Activated naive CD8-positive, alpha-beta T cell (primary cell): Measurements from ENCODE around the gene BTG1.
A peak's percentile ranks its signal among the peaks of the same experiment; 100 is the strongest.

Experiments
- H3K27ac Mint-ChIP-seq: one replicate; pipeline ENCODE4 v1.8.0; 2021; ENCODE audit warnings: mixed read lengths
- H3K27me3 Mint-ChIP-seq: one replicate; pipeline ENCODE4 v1.8.0; 2021; ENCODE audit warnings: mixed read lengths
- H3K36me3 Mint-ChIP-seq: one replicate; pipeline ENCODE4 v1.8.0; 2021; ENCODE audit warnings: mixed read lengths
- H3K4me1 Mint-ChIP-seq: one replicate; pipeline ENCODE4 v1.8.0; 2021; ENCODE audit warnings: low read depth, mixed read lengths
- H3K4me3 Mint-ChIP-seq: one replicate; pipeline ENCODE4 v1.8.0; 2021; ENCODE audit warnings: mild to moderate bottlenecking, mixed read lengths
- H3K9me3 Mint-ChIP-seq: one replicate; pipeline ENCODE4 v1.8.0; 2021; ENCODE audit warnings: low read depth, mixed read lengths

Gene BTG1

DNA sequence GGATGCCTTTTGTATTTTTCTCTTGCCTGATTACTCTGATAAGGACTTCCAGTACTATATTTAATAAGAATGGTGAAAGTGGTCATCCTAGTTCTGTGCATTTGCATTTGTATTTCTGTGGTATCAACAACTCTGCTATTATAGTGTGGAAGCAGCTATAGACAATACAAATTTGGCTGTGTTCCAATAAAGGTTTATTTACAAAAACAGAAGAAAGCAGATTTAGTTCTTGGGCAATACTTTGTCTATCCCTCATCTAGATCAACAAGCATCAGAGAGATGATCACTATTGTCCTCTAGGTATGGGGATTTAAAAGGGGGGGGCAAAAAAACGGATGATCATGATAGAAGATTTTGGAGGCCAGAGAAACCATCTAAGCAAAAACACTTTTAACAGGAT is 19.1 kb upstream of the BTG1 start:
- Mint-ChIP-seq H3K9me3 (no peaks in the 10 kb centered on the region), H3K4me1 (peaks cover 50% of the 10 kb centered on the region), H3K27me3 (no peaks in the 10 kb centered on the region), H3K36me3 (peaks cover 2% of the 10 kb centered on the region), H3K27ac (peak overlapping the region; percentile 16), H3K4me3 (no peak overlapping the region)

DNA sequence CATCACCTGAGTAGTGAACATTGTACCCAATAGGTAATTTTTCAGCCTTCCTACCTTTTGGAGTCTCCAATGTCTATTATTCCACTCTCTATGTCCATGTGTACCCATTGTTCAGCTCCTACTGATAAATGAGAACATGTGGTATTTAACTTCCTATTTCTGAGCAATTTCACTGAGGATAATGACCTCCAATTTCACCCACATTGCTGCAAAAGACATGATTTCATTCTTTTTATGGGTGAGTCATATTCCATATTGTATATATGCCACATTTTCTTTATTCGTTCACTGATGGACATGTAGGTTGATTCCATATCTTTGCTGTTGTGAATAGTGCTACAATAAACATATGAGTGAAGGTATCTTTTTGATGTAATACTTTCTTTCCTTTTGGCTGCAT is 16.4 kb upstream of the BTG1 start:
- Mint-ChIP-seq H3K4me1 (peaks cover 70% of the 10 kb centered on the region), H3K4me3 (no peak overlapping the region), H3K27ac (peak overlapping the region; percentile 55), H3K36me3 (no peaks in the 10 kb centered on the region), H3K9me3 (no peaks in the 10 kb centered on the region), H3K27me3 (no peaks in the 10 kb centered on the region)

DNA sequence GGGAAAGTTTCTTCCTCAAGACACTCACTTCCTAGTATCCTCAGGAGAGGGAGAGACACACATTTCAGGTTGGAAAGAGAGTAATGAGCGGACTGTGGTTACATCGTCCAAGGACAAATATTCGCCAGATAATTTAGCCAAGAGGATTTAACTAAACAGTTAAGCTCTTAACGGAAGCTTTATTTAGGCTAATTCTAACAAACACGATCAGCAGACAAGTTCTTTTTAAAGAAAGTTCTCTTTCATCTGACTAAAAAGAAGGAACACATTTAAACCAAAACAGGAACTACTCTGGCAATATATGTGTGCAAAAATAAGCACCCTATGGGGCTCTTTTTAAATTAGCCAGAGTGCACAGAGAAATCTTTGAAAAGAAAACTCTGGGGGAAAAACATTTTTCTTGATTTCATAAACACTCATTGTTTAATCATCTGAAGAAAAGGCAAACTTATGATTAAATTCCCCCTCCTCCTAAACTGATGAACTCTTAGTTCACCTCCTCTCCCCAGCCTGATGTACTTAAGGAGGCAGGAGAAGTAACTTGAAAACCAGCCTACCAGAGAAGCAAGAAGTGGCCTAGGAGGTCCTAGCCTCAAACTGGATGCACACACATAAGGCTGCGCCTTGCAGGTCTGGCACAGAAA is 13.3 kb upstream of the BTG1 start:
- H3K27ac Mint-ChIP-seq = peak overlapping the region; percentile 76
- H3K4me3 Mint-ChIP-seq = peak overlapping the region; percentile 74
- H3K36me3 Mint-ChIP-seq = peaks cover 3% of the 10 kb centered on the region
- peaks cover 79% of the 10 kb centered on the region for H3K4me1 Mint-ChIP-seq
- H3K9me3 Mint-ChIP-seq = peaks cover 6% of the 10 kb centered on the region
- no peaks in the 10 kb centered on the region for H3K27me3 Mint-ChIP-seq

DNA sequence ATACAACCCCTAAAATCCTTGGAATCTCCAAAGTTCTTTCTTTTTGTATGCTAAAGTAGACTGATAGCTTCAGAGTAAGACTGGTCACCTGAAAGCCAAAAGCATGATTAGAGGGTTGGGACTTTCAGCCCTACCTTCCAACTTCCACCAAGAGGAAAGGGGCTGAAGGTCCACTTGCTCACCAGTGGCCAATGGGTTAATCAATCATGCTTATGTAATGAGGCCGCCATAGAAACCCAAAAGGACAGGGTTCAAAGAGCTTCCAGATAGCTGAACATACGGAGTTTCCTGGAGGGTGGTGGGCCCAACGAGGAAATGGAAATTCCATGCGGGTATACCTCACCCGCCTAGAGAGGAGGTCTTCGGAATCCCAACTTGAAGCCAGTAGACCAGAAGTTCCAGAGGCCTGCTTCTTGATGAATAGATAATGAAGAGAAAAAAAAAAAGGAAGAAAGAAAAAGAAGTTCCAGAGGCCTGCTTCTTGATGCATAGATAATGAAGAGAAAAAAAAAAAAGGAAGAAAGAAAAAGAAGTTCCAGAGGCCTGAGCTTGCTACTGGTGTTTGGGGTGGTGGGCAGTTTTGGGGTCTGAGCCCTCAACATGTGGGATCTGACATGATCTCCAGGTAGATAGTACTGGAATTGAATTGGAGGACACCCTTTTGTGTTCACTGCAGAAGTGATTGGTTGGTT is 11.2 kb upstream of the BTG1 start:
- peaks cover 3% of the 10 kb centered on the region for H3K36me3 Mint-ChIP-seq
- H3K4me1 Mint-ChIP-seq = peaks cover 63% of the 10 kb centered on the region
- H3K27me3 Mint-ChIP-seq = no peaks in the 10 kb centered on the region
- peaks cover 6% of the 10 kb centered on the region for H3K9me3 Mint-ChIP-seq
- no peak overlapping the region for H3K4me3 Mint-ChIP-seq
- H3K27ac Mint-ChIP-seq = peak overlapping the region; percentile 76

DNA sequence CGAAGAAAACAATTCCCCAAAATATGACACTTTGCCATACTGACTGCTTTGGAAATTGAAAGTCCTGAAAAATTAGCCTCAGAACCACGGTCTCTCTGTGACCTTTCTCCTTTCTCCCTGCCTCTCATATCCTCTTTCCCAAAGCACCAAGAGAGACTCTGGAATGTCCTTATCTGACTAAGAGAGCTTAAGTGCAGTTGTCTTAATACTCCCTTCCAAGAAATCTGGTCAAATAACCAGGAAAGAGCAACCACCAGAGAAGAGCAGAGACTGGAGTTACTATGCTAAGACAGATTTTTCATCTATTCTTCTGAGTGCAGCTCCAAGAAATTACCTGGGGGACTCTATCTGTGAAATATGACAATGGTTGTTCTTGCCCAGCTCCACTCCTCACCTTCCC is 10.5 kb upstream of the BTG1 start:
- Mint-ChIP-seq H3K4me1 (peaks cover 57% of the 10 kb centered on the region), H3K4me3 (no peak overlapping the region), H3K27me3 (no peaks in the 10 kb centered on the region), H3K9me3 (peaks cover 6% of the 10 kb centered on the region), H3K36me3 (peaks cover 3% of the 10 kb centered on the region), H3K27ac (peak overlapping the region; percentile 76)

DNA sequence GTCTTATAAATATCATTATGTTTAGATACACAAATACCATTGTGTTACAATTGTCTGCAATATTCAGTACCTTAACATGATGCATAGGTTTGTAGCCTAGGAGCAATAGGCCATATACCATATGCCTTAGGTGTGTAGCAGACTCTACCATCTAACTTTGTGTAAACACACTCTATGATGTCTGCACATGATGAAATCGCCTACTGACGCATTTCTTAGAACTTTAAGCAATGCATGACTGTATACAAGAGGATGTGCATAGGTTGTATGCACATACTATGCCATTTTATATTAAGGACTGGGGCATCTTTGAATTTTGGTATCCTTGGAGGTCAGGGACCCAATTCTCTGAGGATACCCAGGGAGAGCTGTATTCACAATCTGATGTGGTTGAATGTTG is 10.1 kb upstream of the BTG1 start:
- H3K27ac Mint-ChIP-seq = peak overlapping the region; percentile 76
- H3K4me1 Mint-ChIP-seq = peaks cover 53% of the 10 kb centered on the region
- H3K27me3 Mint-ChIP-seq = no peaks in the 10 kb centered on the region

DNA sequence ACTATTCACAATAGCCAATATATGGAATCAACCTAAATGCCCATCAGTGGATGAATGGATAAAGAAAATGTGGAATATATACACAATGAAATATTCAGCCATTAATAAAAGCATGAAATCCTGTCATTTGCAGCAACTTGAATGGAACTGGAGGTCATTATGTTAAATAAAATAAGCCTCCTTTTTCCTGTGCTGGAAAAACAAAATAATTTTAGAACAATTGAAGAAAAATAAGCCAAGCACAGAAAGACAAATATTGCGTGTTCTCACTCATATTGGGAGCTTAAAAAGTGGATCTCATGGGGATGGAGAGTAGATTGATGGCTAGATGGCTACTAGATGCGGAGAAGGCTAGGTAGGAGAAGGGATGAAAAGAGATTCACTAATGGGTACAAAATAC is 6.3 kb upstream of the BTG1 start:
- Mint-ChIP-seq H3K4me1 (peaks cover 42% of the 10 kb centered on the region), H3K27ac (no peak overlapping the region), H3K27me3 (no peaks in the 10 kb centered on the region), H3K9me3 (peaks cover 6% of the 10 kb centered on the region), H3K4me3 (no peak overlapping the region), H3K36me3 (peaks cover 11% of the 10 kb centered on the region)

More for the DNA sequence above, 10.1 kb upstream of the BTG1 start:
- Mint-ChIP-seq H3K36me3 (peaks cover 3% of the 10 kb centered on the region), H3K9me3 (peaks cover 6% of the 10 kb centered on the region), H3K4me3 (no peak overlapping the region)

DNA sequence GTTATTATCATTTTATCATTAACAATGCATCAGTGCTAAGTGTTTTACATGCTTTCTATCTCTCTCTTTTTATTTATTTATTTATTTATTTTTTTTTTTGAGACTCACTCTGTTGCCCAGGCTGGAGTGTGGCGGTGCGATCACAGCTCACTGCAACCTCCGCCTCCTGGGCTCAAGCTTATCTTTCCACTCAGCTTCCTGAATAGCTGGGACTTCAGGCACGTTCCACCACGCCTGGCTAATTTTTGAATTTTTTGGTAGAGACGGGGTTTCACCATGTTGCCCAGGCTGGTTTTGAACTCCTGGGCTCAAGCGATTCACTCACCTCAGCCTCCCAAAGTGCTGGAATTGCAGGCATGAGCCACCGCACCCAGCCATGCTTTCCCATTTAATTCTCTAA is 3.9 kb upstream of the BTG1 start:
- H3K4me1 Mint-ChIP-seq = peaks cover 30% of the 10 kb centered on the region
- peaks cover 8% of the 10 kb centered on the region for H3K36me3 Mint-ChIP-seq
- H3K9me3 Mint-ChIP-seq = no peaks in the 10 kb centered on the region
- H3K27ac Mint-ChIP-seq = peak overlapping the region; percentile 86
- H3K27me3 Mint-ChIP-seq = no peaks in the 10 kb centered on the region
- peak overlapping the region; percentile 55 for H3K4me3 Mint-ChIP-seq

DNA sequence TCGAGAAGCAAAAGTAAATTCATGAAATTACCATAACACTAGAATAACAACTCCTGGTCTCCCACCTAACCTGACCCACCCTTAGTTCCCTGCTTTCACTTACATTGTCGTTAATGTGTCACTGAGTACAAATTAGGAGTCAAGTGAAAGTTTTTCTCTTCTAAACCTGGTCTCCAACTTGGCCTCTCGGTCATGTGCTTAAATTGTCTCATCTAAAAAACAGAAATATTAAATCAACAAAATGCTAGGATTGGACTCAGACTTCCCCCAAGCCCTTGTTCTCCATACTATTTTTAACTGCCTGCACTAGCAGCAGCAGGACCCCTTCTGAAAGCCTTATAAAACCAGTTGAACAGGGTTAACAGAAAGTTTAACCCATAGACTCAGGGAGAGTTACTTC is 1.8 kb upstream of the BTG1 start:
- H3K36me3 Mint-ChIP-seq = peaks cover 20% of the 10 kb centered on the region
- H3K27ac Mint-ChIP-seq = peak overlapping the region; percentile 99
- peak overlapping the region; percentile 93 for H3K4me3 Mint-ChIP-seq
- H3K9me3 Mint-ChIP-seq = no peaks in the 10 kb centered on the region
- H3K4me1 Mint-ChIP-seq = peaks cover 35% of the 10 kb centered on the region
- no peaks in the 10 kb centered on the region for H3K27me3 Mint-ChIP-seq

DNA sequence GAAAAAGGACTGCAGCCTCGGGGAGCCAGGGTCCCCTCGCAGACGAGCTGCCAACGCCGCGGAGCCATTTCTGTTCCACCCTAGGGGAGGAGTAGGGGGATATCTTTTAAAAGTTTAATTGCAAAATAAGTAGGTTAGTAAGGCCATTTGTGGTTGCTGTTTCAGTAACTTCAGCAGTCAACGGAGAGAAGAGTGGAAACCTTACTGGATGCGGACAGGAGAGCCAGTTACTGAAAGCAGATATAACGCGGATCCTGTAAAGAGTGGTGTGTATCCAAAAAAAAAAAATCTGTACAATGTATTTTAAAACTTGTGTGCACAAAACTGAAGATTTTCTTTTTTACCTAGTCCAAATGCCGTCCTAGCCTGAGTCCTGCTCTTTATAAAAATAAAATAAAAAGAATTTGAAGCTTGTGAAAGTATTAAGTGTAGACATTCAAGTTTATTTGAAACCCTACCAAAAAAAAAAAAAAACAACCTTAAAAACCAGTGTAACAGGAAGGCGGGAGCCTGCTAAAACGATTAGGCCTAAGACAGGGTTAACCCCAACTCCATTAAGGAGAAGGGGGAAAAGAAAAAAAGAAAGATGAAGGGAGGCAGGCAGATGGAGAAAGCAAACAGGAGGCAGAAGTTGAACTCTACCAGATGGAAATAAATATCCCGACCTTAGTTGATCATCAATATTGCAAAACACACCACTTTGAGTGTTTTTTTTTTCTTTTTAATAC is 1.0 kb upstream of the BTG1 start:
- H3K27me3 Mint-ChIP-seq = no peaks in the 10 kb centered on the region

DNA sequence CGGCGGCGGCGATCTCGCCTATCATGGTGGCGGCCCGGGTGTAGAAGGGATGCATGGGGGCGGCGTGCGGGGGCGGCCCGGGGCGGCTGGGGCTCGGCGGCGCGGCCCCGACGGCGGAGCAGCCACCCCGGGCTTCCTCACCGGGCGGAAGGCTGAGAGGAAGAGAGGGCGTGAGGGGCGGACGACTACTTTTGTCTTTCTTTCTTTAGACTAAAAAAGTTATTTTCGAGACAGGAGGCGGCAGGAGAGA is 240 bp downstream of the BTG1 start:
- peaks cover 23% of the 10 kb centered on the region for H3K36me3 Mint-ChIP-seq
- no peaks in the 10 kb centered on the region for H3K9me3 Mint-ChIP-seq
- H3K4me1 Mint-ChIP-seq = peaks cover 39% of the 10 kb centered on the region

More for the DNA sequence above, 1.0 kb upstream of the BTG1 start:
- Mint-ChIP-seq H3K4me3 (peak overlapping the region; percentile 93), H3K4me1 (peaks cover 35% of the 10 kb centered on the region), H3K27ac (peak overlapping the region; percentile 99), H3K36me3 (peaks cover 20% of the 10 kb centered on the region), H3K9me3 (no peaks in the 10 kb centered on the region)

DNA sequence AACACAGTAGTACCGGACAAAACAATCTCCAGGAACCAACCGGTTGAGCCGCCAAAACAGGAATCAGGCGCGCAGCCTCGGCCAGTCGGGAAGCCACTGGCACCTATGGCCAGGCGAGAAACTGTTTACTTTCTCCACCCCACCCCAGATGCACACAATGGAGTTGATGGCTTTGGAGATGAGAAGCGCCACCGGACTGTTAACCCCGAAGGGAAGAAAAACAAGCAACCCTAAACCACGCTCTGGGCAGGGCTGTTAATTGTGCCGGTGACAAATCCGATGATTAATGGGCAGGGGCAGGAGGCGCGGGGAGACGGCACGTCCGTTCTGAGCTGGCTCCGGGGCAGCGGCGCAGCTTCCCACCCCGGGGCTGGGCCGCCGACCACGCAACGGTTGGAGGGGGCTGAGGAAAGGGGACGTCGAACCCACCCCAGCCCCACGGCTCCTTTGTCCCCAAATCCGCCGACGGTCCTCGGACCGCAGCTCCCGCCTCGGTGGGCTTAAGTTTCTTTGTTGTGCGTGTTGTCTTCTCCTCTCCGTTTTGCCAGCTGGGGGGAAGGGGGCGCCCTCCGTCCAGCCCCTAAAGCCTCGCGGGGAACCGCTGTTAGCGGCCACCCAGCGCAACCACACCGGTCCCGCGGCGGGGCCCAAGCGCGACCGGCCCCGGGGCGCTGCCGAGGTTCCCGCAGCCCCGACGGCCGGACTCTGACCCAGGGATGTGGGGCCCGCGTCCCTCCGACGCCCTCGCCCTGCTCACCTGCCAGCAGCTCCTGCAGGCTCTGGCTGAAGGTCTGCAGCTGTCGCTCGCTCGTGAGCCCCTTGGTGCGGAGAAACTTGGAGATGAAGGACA is 790 bp downstream of the BTG1 start:
- H3K27me3 Mint-ChIP-seq = no peaks in the 10 kb centered on the region
- peaks cover 41% of the 10 kb centered on the region for H3K4me1 Mint-ChIP-seq
- no peaks in the 10 kb centered on the region for H3K9me3 Mint-ChIP-seq
- H3K36me3 Mint-ChIP-seq = peaks cover 26% of the 10 kb centered on the region
- H3K4me3 Mint-ChIP-seq = peak overlapping the region; percentile 93
- peak overlapping the region; percentile 96 for H3K27ac Mint-ChIP-seq

More for the DNA sequence above, 240 bp downstream of the BTG1 start:
- H3K27me3 Mint-ChIP-seq = no peaks in the 10 kb centered on the region
- H3K27ac Mint-ChIP-seq = peak overlapping the region; percentile 99
- H3K4me3 Mint-ChIP-seq = peak overlapping the region; percentile 93

DNA sequence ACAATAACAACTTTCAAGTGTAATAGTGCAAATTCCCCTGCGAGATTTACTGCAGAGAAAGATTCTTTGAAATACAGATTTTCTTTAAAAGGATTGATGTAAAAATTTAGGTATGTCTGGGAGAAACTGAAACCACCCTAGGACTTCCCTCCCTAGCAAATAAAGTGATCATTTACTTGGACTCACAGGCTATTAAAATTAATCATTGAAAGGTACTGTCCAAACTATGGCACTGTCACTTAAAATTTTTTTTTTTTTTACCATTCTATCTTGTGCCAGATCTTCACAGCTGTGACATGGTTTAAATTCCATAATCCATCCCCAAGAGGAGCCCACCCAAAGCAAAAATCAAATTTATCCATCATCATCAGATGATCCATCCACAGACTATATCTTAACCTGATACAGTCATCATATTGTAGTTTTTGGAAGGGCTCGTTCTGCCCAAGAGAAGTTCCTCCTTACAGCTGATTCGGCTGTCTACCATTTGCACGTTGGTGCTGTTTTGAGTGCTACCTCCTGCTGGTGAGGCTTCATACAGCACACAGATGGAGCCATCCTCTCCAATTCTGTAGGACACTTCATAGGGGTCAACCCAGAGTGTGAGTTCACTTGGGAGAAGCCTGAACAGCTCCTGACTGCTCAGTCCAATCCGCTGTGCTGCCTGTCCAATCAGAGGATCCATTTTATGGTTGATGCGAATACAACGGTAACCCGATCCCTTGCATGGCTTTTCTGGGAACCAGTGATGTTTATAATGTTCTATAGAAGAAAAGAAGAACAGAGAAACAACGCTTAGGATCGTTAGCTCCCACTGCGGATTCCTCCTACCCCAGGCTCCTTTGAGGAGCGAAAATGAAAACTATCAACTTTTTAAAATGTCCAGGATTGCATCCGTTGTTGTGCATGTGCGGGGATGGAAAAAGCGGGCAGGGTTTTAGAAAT is 1.7 kb downstream of the BTG1 start:
- Mint-ChIP-seq H3K27me3 (no peaks in the 10 kb centered on the region), H3K4me3 (peak overlapping the region; percentile 93), H3K9me3 (no peaks in the 10 kb centered on the region), H3K4me1 (peaks cover 41% of the 10 kb centered on the region), H3K27ac (peak overlapping the region; percentile 96), H3K36me3 (peaks cover 27% of the 10 kb centered on the region)

DNA sequence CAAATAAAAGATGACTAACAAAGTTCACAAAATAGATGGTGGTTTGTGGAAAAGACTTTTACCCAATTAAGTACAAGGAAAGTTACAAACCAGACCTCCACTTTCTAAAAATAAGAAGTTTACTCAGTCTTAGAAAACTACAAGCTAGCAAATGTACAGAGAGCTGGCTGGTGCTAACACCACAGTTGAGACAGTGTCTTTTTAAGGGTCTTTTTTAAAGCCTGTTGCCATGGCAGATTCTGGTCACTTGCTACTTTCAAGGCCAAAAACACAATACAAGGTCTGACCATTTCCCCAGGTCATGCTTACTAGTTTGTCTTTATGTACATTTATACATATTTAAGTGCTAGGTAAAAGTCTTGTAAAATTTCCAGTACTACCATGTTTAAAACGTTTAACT is 2.4 kb downstream of the BTG1 start:
- Mint-ChIP-seq H3K4me1 (peaks cover 39% of the 10 kb centered on the region), H3K9me3 (no peaks in the 10 kb centered on the region), H3K27me3 (no peaks in the 10 kb centered on the region), H3K4me3 (peak overlapping the region; percentile 93), H3K36me3 (peaks cover 24% of the 10 kb centered on the region), H3K27ac (peak overlapping the region; percentile 96)
